K562 (cell line): ENCODE measurements around the gene ZC3H8. TPM values are rescaled to one million over a fixed set of nuclear protein-coding genes. Genes with fewer than 3 reads are reported as not detected.
A peak's percentile ranks its signal among the peaks of the same experiment; 100 is the strongest.

ENCODE experiments used
- ADNP ChIP-seq: fragments of 200-800 bp; sonication (Bioruptor generic); IDR thresholded peaks from 2 replicates; pipeline ENCODE4 v1.6.1; 2016; ENCODE audit warnings: missing genetic modification characterization, missing compliant biosample characterization
- ARID2 ChIP-seq: fragments of 450-650 bp; IDR thresholded peaks from 2 replicates; pipeline ENCODE4 v1.6.1; 2017; ENCODE audit warnings: antibody characterized with exemption, mild to moderate bottlenecking
- CBFA2T2 ChIP-seq: fragments of 450-650 bp; conservative IDR thresholded peaks from 2 replicates; pipeline ENCODE4 v1.6.1; 2017; ENCODE audit warnings: mild to moderate bottlenecking
- COPS2 ChIP-seq: fragments of 450-650 bp; conservative IDR thresholded peaks from 2 replicates; pipeline ENCODE4 v1.6.1; 2016; ENCODE audit warnings: mild to moderate bottlenecking, moderate library complexity
- CTBP1 ChIP-seq: fragments of 450-650 bp; IDR thresholded peaks from 2 replicates; pipeline ENCODE4 v1.6.1; 2016; ENCODE audit warnings: borderline replicate concordance
- FUS ChIP-seq: fragments of 200-400 bp; formaldehyde crosslinking; optimal IDR thresholded peaks from 2 replicates; pipeline ENCODE3; 2017; ENCODE audit warnings: low read depth, low read length
- HLTF ChIP-seq: fragments of 450-650 bp; IDR thresholded peaks from 2 replicates; pipeline ENCODE4 v1.6.1; 2016
- KAT8 ChIP-seq: fragments of 450-650 bp; IDR thresholded peaks from 2 replicates; pipeline ENCODE4 v1.6.1; 2016; ENCODE audit warnings: low read depth, mild to moderate bottlenecking
- MEIS2 ChIP-seq: fragments of 450-650 bp; IDR thresholded peaks from 2 replicates; pipeline ENCODE4 v1.6.1; 2014; ENCODE audit warnings: mild to moderate bottlenecking; ENCODE audit not compliant: partially characterized antibody
- NEUROD1 ChIP-seq: fragments of 150-350 bp; IDR thresholded peaks from 2 replicates; pipeline ENCODE4 v1.6.1; 2014; ENCODE audit warnings: borderline replicate concordance, low read length, low read depth; ENCODE audit not compliant: partially characterized antibody
- TEAD1 ChIP-seq, 2 experiments: fragments of 450-650 bp in 1 of 2; sonication (generic) in 1 of 2; formaldehyde crosslinking; IDR thresholded peaks; 2 replicates each; pipeline versions ENCODE4 v1.4.0 to v1.8.0; 2020 to 2022; ENCODE audit warnings: mild to moderate bottlenecking in 2 of 2, missing genetic modification reagents in 1 of 2
- XRCC5 ChIP-seq: fragments of 200-400 bp; formaldehyde crosslinking; IDR thresholded peaks from 2 replicates; pipeline ENCODE4 v1.6.1; 2017; ENCODE audit warnings: low read depth, mild to moderate bottlenecking, low read length
- ZNF384 ChIP-seq: IDR thresholded peaks from 2 replicates; pipeline ENCODE4 v1.6.1; 2012; ENCODE audit warnings: low read depth, low read length, improper control_type of control experiment
- polyA plus RNA-seq, 8 experiments: library from polyadenylated mRNA; depleted of rRNA in 4 of 8; stranded (reverse) in 5 of 8; unstranded in 3 of 8; fragments of >200 nt; fragmentation: Nextera tagmentation in 2 of 8; fragmentation: Illumina TruSeq in 1 of 8; extraction: Ambion mirVana in 2 of 8; extraction: Trizol in 1 of 8; gene quantifications; 2 replicates each; pipeline versions ENCODE4 v1.2.1 to v1.2.3, GENCODE V29; 2011 to 2014; ENCODE audit warnings: inconsistent platforms in 1 of 8, missing spikeins in 1 of 8
- total RNA-seq, 7 experiments: library from RNA; depleted of rRNA in 6 of 7; stranded (reverse); fragments of >200 nt in 6 of 7; fragmentation: Illumina TruSeq in 2 of 7; extraction: Trizol in 2 of 7; gene quantifications; 2 replicates each; pipeline versions ENCODE4 v1.2.1 to v1.2.3, GENCODE V29; 2011 to 2021; ENCODE audit warnings: low replicate concordance in 1 of 7
- TF ChIP-seq, protein P1 (sequence below): fragments of 450-650 bp; IDR thresholded peaks from 2 replicates; pipeline ENCODE4 v1.6.1; 2017; ENCODE audit warnings: antibody characterized with exemption, mild to moderate bottlenecking
- TF ChIP-seq, protein P2 (sequence below): fragments of 450-650 bp; IDR thresholded peaks from 2 replicates; pipeline ENCODE4 v1.6.1; 2016; ENCODE audit warnings: mild to moderate bottlenecking
- TF ChIP-seq, protein P3 (sequence below): sonication (generic); formaldehyde crosslinking; IDR thresholded peaks from 2 replicates; pipeline ENCODE4 v1.8.0; 2022; ENCODE audit warnings: missing genetic modification reagents, mild to moderate bottlenecking, borderline replicate concordance

The ZC3H8 gene
- total and polyA plus RNA-seq, 9 of the 15 experiments (the other 6 are each of a cell fraction or from before 2014, with no cell fraction given): 11.6 to 41.5 (median 27.5) TPM

DNA sequence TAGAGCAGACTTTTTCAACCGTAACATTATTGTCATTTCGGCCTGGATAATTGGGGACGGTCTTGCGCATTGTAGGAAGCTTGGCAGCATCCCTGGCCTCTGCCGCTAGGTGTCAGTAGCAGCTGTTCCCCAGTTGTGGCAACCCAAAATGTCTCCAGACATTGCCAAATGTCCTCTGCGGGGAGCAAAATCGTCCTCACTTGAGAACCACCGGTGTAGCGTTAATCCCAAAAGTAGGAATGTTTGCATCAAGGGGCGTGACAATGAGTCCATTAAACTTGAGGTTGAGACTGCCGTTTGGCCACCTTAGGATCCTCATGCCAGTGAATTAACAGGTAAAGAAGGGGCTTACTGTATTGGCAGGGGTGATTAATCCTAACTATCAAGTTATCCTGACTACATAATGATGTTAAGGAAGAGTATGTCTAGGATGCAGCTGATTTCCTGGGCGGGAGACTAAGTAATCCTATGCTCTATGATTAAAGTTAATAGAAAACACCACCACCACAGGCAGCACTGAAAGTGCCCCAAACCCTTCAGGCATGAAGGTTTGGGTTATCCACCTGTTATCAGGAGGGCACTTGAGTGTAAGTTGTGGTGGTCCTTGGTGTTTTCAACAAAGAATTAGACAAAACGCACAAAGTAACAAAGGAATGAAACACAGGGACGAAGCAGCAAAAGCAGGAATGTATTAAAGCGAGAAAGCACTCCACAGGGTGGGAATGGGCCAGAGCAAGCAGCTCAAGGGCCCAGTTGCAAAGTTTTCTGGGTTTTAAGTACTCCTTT is 4.9 kb upstream of the ZC3H8 start (continued):
- TF ChIP-seq, protein P1, sequence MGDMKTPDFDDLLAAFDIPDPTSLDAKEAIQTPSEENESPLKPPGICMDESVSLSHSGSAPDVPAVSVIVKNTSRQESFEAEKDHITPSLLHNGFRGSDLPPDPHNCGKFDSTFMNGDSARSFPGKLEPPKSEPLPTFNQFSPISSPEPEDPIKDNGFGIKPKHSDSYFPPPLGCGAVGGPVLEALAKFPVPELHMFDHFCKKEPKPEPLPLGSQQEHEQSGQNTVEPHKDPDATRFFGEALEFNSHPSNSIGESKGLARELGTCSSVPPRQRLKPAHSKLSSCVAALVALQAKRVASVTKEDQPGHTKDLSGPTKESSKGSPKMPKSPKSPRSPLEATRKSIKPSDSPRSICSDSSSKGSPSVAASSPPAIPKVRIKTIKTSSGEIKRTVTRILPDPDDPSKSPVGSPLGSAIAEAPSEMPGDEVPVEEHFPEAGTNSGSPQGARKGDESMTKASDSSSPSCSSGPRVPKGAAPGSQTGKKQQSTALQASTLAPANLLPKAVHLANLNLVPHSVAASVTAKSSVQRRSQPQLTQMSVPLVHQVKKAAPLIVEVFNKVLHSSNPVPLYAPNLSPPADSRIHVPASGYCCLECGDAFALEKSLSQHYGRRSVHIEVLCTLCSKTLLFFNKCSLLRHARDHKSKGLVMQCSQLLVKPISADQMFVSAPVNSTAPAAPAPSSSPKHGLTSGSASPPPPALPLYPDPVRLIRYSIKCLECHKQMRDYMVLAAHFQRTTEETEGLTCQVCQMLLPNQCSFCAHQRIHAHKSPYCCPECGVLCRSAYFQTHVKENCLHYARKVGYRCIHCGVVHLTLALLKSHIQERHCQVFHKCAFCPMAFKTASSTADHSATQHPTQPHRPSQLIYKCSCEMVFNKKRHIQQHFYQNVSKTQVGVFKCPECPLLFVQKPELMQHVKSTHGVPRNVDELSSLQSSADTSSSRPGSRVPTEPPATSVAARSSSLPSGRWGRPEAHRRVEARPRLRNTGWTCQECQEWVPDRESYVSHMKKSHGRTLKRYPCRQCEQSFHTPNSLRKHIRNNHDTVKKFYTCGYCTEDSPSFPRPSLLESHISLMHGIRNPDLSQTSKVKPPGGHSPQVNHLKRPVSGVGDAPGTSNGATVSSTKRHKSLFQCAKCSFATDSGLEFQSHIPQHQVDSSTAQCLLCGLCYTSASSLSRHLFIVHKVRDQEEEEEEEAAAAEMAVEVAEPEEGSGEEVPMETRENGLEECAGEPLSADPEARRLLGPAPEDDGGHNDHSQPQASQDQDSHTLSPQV: peak; percentile 45; the same call in 1 of the 2 replicates
- TF ChIP-seq ARID2 (peak; percentile 50; the same call in 1 of the 2 replicates), KAT8 (peak; percentile 55; the same call in 1 of the 2 replicates), FUS (no peak), CBFA2T2 (no peak), HLTF (no peak), ADNP (tag) (peak; percentile 24; the same call in 1 of the 2 replicates), CTBP1 (0 out of 2 replicates have a peak, but pooled peaks have one; percentile 36), ZNF384 (0 out of 2 replicates have a peak, but pooled peaks have one; percentile 23), MEIS2 (peak; percentile 28), NEUROD1 (peak; percentile 47), COPS2 (no peak), TEAD1 (CRISPR knock-in tag; IDR thresholded peaks at IDR 0.05) (0 out of 4 replicates have a peak, but pooled peaks of 1 of the 2 experiments have one; percentile 31), XRCC5 (peak; percentile 87)
- TF ChIP-seq, protein P2, sequence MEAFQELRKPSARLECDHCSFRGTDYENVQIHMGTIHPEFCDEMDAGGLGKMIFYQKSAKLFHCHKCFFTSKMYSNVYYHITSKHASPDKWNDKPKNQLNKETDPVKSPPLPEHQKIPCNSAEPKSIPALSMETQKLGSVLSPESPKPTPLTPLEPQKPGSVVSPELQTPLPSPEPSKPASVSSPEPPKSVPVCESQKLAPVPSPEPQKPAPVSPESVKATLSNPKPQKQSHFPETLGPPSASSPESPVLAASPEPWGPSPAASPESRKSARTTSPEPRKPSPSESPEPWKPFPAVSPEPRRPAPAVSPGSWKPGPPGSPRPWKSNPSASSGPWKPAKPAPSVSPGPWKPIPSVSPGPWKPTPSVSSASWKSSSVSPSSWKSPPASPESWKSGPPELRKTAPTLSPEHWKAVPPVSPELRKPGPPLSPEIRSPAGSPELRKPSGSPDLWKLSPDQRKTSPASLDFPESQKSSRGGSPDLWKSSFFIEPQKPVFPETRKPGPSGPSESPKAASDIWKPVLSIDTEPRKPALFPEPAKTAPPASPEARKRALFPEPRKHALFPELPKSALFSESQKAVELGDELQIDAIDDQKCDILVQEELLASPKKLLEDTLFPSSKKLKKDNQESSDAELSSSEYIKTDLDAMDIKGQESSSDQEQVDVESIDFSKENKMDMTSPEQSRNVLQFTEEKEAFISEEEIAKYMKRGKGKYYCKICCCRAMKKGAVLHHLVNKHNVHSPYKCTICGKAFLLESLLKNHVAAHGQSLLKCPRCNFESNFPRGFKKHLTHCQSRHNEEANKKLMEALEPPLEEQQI: 0 out of 2 replicates have a peak, but pooled peaks have one; percentile 39
- TF ChIP-seq, protein P3, sequence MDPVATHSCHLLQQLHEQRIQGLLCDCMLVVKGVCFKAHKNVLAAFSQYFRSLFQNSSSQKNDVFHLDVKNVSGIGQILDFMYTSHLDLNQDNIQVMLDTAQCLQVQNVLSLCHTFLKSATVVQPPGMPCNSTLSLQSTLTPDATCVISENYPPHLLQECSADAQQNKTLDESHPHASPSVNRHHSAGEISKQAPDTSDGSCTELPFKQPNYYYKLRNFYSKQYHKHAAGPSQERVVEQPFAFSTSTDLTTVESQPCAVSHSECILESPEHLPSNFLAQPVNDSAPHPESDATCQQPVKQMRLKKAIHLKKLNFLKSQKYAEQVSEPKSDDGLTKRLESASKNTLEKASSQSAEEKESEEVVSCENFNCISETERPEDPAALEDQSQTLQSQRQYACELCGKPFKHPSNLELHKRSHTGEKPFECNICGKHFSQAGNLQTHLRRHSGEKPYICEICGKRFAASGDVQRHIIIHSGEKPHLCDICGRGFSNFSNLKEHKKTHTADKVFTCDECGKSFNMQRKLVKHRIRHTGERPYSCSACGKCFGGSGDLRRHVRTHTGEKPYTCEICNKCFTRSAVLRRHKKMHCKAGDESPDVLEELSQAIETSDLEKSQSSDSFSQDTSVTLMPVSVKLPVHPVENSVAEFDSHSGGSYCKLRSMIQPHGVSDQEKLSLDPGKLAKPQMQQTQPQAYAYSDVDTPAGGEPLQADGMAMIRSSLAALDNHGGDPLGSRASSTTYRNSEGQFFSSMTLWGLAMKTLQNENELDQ (CRISPR knock-in tag): peak; percentile 28; the same call in 1 of the 2 replicates
